Stimulated activated CD4-positive, alpha-beta T cell treated with anti-CD3 and anti-CD28 coated beads, Interleukin-1b, Interleukin-23, amount 100 ng/mL, for 1 hour (primary cell): ENCODE data around the gene SFT2D3.

Experiments used
- DNase-seq, 2 donors: peaks; one replicate each; pipeline ENCODE4 v3.0.0-alpha.2; 2020; ENCODE audit warnings: low read depth in 2 of 2

Gene SFT2D3

GRCh38 chr2:127707890-127708648 lies 6.8 kb downstream of the SFT2D3 start:
- DNase-seq: no peak

DNA sequence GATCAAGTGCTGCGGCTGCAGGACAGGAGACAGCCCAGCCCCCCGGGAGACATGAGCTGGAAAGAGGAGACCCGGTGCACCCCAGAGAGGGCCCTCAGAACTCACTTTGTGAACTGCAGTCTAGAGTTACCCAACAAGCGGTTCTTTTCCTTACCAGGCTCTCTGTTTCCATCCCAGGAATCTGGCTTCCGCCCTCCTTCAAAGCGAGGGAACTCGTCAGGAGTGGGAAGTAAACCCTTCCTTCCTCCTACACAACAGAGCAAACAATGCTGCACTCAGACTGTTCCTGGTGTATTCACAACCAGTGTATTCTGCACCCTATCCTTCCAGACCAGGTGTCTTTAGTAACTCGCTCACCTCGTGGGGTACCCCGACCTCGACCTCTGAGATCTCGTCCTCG lies 8.0 kb downstream of the SFT2D3 start:
- DNase-seq: no peak

- DNase-seq: no peak
These were observed 11.7 kb downstream of the SFT2D3 start for GRCh38 chr2:127712999-127713398.

GRCh38 chr2:127713562-127713961 lies 12.3 kb downstream of the SFT2D3 start:
- DNase-seq: no peak

DNA sequence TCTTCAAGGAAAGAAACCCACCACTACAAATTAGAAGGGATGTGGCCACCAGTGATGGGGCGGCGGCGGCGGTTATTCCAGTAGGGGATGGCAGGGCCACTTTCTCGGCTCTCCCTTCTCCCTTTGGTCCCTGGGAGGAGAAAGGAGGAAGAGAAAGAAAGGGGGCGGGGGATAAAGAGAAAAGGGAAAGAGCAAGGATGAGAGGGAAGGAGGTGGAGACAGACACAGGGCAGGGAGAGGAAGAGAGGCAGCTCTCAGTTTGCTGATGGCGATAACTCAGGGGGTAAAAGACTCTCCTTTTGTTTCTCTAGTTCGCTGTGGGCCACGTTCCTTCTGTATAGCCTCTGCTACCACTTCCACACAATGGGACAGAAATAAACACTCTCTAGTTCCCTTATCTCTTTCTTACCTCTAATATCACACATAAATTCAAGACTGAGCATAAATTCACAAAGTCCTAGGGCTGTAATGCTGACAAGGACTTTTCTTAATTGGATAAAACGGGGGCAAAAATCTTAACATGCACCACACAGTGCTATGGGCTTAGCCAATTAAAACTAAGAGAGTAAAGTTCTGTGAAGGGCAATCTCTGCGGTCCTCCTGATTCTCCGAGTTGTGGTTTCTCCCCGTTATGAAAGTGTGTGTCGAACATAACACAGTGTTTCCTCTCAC lies 14.6 kb downstream of the SFT2D3 start:
- no peak for DNase-seq

DNA sequence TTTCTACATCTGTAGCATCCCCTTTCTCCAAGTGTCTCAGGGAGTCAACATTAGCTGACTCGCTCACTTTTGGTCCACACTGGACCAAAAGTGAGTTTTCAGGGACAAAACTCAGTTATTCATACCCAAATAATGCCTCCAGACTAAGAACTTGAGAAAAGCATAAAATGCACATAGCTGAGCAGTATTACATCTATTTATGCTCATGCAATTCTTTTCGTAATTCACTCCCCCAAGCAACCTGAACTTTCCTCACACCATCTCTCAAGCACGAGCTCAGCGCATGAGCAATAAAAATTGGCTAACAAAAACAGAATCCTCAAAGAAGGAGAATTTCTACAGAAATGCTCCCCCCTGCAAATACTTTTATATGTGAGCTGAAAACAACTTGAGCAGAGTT lies 17.0 kb downstream of the SFT2D3 start:
- no peak for DNase-seq

DNA sequence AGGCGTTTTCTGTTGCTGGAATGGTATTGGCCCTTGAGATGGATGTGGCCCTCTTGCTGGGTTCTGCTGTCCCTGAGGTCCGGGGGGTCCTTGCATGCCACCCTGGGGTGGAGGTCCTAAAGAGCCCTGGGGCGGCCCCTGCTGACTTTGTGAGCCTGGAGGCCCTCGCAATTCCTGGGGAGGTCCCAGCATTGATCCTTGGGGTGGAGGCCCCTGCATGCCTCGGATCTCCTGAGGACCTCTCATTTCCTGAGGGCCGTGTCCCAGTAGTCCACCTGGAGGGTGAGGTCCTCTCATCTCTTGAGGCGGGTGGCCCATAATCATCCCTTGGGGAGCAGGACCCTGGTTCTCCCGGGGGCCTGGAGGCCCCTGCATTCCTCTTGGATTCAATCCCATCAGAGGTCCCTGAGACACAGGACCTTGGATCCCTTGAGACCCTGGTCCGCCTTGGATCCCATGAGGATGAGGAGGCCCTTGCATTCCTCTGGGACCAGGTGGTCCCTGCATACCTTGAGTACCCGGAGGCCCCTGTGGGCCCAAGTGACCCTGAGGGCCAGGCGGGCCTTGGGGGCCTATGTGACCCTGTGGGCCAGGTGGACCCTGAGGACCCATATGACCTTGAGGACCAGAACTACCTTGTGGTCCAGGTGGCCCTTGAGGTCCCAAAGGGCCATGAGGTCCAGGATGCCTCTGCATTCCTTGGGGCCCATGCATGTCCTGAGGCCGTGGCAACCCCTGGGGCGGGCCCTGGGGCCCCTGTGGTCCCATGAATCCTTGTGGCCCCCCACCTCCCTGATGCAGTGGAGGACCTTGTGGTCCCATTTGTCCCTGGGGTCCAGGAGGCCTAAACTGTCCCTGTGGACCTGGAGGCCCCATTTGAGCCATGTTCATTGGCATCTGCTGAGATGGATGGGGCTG lies 18.3 kb downstream of the SFT2D3 start:
- DNase-seq: no peak

GRCh38 chr2:127721311-127721977 lies 20.1 kb downstream of the SFT2D3 start:
- DNase-seq: no peak

GRCh38 chr2:127721978-127722355 lies 20.7 kb downstream of the SFT2D3 start:
- DNase-seq: no peak

- DNase-seq: no peak
These were observed 21.5 kb downstream of the SFT2D3 start for GRCh38 chr2:127722807-127723206.

GRCh38 chr2:127726158-127726880 lies 25.0 kb downstream of the SFT2D3 start:
- no peak for DNase-seq

DNA sequence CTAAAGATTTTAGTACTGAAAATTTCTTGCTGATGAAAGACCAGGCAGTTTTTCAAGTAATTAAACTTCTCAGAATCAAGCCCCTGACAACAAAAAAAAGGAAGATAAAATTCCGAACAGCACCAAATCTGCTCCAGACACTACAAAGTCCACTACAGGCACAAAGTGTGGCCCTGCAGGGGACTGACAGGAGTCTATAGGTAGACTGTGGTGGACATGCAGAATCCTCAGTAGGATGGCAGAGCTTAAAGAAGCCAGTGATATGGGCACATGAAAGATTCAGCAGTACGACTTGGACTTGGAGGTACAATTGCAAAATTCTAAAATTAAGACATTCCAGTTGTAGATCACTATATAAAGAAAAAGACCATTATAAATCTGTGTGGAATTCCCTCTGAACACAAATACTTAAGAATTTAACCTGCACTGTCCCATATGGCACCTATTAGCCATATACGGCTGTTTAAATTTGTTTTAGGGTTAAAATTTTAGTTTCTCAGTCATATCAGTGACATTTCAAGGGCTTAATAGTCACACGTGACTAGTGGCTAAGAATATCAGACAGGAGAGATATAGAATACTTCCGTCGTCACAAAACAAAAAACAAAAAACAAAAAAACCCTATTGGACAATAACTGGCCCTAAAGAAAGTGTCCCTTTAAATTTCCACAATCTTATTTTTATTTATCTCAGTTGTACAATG lies 32.0 kb downstream of the SFT2D3 start:
- DNase-seq: no peak

GRCh38 chr2:127733816-127734537 lies 32.7 kb downstream of the SFT2D3 start:
- DNase-seq: no peak

- no peak for DNase-seq
These were observed 33.7 kb downstream of the SFT2D3 start for GRCh38 chr2:127735044-127735443.

DNA sequence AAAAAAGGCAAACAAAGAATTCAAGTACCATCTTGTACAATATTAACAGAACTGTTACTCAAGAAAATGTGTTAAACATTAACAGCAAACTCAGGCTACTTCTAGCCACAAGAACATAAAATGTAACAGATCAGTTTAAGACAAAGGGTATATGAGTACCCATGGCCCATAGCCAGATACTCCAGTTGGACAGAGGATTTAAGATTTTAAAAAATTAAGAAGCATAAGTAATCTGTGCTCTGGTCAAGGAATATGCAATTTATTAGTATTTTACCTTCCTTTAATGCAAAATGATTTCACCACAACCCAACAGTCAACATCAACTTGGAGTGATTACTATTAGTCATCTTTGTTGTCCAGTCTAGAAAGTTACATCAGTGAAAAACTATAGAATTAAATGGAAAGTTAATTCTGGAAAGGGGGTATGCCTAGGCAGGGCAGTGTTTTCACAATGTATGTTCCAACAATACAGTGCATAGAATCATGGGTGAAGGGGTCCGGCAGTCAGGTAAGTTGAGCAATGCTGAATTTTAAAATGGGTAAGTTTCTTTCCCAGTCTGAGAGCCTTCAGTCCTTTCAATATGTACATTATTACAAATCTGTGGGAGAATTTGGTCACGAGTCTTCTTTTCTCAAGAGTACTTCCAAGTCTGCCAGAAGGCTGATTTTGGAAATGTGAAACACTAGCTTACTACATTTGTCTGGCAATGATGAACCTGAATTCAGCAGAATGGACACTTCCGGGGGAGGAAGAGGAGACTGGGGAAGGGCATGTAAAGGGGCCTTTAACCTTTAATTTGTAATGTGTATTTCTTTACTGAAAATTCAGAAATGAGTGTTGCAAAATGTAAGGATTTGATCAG lies 34.5 kb downstream of the SFT2D3 start:
- no peak for DNase-seq

- no peak for DNase-seq
These were observed 36.6 kb downstream of the SFT2D3 start for GRCh38 chr2:127737892-127738291.

- no peak for DNase-seq
These were observed 38.5 kb downstream of the SFT2D3 start for GRCh38 chr2:127739800-127740199.

DNA sequence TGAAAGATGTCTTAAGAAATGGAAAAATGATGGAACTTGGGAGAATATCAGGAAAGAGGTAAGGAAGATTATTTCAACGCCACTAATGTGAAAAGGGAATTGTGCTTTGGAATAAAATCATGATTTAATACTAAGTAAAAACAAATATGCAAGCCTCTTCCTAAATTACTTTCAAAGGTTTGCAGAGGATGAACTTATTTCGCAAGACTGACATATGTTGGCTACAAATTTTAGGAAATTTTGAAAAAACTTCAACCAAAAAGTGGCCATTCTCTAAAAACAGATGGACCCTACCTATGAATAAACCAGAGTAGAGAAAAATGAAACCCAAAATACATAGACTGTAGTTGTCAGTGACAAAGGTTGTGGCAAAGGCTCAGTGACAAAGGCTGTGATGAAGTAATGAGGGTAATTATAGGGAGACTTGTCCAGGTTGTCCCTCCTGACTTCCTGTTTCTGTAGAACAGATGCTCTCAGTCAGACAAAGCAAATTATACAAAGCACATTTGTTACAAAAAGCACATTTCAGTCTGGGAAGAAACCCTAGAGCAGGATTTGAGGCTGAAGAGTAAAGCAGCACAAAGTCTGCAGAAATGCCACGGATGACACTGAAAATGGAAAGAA lies 39.5 kb downstream of the SFT2D3 start:
- DNase-seq: no peak
